GM12878 (cell line): ENCODE measurements around the gene RPL38. TPM values are rescaled to one million over a fixed set of nuclear protein-coding genes. Genes with fewer than 3 reads are reported as not detected.

Source experiments
- EZH2 ChIP-seq: IDR thresholded peaks from 2 replicates; pipeline ENCODE4 v1.6.1; 2012; ENCODE audit warnings: low read depth, mild to moderate bottlenecking, control low read depth, inconsistent platforms, low read length, borderline replicate concordance; ENCODE audit not compliant: control insufficient read depth
- HDAC6 ChIP-seq: fragments of 200-600 bp; sonication (generic); IDR thresholded peaks from one replicate; pipeline ENCODE4 v1.8.0; 2017; ENCODE audit warnings: antibody characterized with exemption; ENCODE audit not compliant: unreplicated experiment
- JUND ChIP-seq: IDR thresholded peaks from 2 replicates; pipeline ENCODE4 v1.6.1; 2012; ENCODE audit warnings: low read depth, mild to moderate bottlenecking, low read length, improper control_type of control experiment, moderate library complexity
- LARP7 ChIP-seq: fragments of 450-650 bp; IDR thresholded peaks from 2 replicates; pipeline ENCODE4 v1.6.1; 2017; ENCODE audit warnings: mild to moderate bottlenecking
- MTA2 ChIP-seq: fragments of 450-650 bp; IDR thresholded peaks from 2 replicates; pipeline ENCODE4 v1.6.1; 2016; ENCODE audit warnings: low read depth, mild to moderate bottlenecking, moderate library complexity
- NFYB ChIP-seq: IDR thresholded peaks from 2 replicates; pipeline ENCODE4 v1.6.1; 2011; ENCODE audit warnings: low read depth, mild to moderate bottlenecking, low read length, improper control_type of control experiment, moderate library complexity; ENCODE audit not compliant: insufficient read depth
- POLR2AphosphoS5 ChIP-seq: IDR thresholded peaks from 2 replicates; pipeline ENCODE4 v1.6.1; 2011; ENCODE audit warnings: mild to moderate bottlenecking, low read length, inconsistent platforms
- RUNX3 ChIP-seq: IDR thresholded peaks from 2 replicates; pipeline ENCODE4 v1.6.1; 2012; ENCODE audit warnings: low read length, inconsistent platforms
- SMARCA5 ChIP-seq: fragments of 450-650 bp; IDR thresholded peaks from 2 replicates; pipeline ENCODE4 v1.6.1; 2017; ENCODE audit warnings: mild to moderate bottlenecking
- SMC3 ChIP-seq: IDR thresholded peaks from 2 replicates; pipeline ENCODE4 v1.6.1; 2011; ENCODE audit warnings: low read length, improper control_type of control experiment, borderline replicate concordance
- ZBED1 ChIP-seq: IDR thresholded peaks from 2 replicates; pipeline ENCODE4 v1.6.1; 2016; ENCODE audit warnings: borderline replicate concordance
- polyA plus RNA-seq, 11 experiments: library from polyadenylated mRNA; depleted of rRNA in 4 of 11; unstranded in 6 of 11; stranded (reverse) in 5 of 11; fragments of >200 nt; fragmentation: Nextera tagmentation in 4 of 11; fragmentation: Illumina TruSeq in 1 of 11; extraction: Ambion mirVana in 4 of 11; extraction: Trizol in 1 of 11; gene quantifications; 1 replicate in 1 of 11; 2 replicates in 10 of 11; pipeline versions ENCODE4 v1.2.1 to v1.2.3, GENCODE V29; 2011 to 2016; ENCODE audit warnings: inconsistent platforms in 2 of 11, missing spikeins in 2 of 11, low read depth in 1 of 11
- total RNA-seq, 4 experiments: library from RNA; depleted of rRNA in 3 of 4; stranded (reverse); fragments of >200 nt in 3 of 4; fragmentation: Illumina TruSeq in 1 of 4; extraction: Trizol in 1 of 4; gene quantifications; 2 replicates each; pipeline versions ENCODE4 v1.2.1 to v1.2.3, GENCODE V29; 2013 to 2021
- TF ChIP-seq, protein P1 (sequence below): IDR thresholded peaks from 2 replicates; pipeline ENCODE4 v1.6.1; 2011; ENCODE audit warnings: borderline replicate concordance, low read depth, mild to moderate bottlenecking, moderate library complexity, mixed read lengths, low read length; ENCODE audit not compliant: insufficient read depth; ENCODE audit errors: extremely low read length
- TF ChIP-seq, protein P2 (sequence below): IDR thresholded peaks from 2 replicates; pipeline ENCODE4 v1.6.1; 2011; ENCODE audit warnings: low read depth, low read length, improper control_type of control experiment, borderline replicate concordance
- TF ChIP-seq, protein P3 (sequence below): IDR thresholded peaks from 2 replicates; pipeline ENCODE4 v1.6.1; 2012; ENCODE audit warnings: improper control_type of control experiment, low read depth, low read length; ENCODE audit not compliant: insufficient replicate concordance
- TF ChIP-seq, protein P4 (sequence below): IDR thresholded peaks from 2 replicates; pipeline ENCODE4 v1.6.1; 2012; ENCODE audit warnings: low read length, inconsistent platforms
- TF ChIP-seq, protein P5 (sequence below): IDR thresholded peaks from 2 replicates; pipeline ENCODE4 v1.6.1; 2012; ENCODE audit warnings: low read depth, low read length, improper control_type of control experiment

The RPL38 gene
- total and polyA plus RNA-seq, 10 of the 15 experiments (the other 5 are each of a cell fraction or from before 2014, with no cell fraction given) = 1,318 to 4,938 (median 2,673) TPM

DNA sequence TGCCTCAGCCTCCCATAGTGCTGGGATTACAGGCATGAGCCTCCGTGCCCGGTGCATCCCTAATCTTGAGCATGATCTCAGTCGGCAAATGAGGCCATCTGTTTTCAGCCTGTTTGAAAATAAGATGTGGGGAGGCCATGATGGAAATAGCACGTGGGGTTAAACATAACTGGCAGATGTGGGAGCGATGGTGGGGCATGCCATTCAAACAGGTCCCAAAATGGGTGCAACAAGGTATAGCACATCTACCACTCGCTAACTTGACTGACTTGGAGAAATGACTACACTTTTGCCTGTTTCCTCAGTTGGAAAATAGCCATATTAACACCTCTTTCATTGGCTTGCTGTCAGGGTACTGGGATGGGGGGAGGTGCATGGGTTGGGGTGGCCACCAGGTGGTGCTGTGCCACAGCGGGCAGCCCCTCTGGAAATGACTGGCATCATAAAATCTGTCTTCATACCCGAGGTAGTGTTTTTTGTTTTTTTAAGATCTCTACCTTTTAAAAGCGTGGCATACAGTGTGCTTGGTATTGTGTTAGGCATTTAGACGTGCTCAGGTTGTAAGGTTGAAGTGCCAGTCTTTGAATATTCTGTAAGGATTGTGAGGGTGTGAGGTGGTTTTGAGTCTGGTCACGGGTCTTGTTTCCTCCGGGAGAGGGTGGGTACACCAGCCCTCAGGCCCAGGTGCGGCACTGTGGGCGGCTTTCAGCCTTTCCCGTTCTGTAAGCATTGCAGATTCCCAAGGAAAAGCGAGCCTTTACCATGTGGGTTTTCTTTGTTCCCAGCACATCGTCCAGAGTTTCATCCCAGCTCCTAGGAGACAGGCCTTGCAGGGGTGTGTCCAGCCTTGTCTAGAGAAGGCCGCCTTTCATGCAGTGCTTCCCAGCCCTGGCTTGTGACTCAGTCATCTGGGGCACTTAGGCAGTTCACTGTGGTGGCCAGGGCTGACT lies 7.0 kb downstream of the RPL38 start (continued):
- TF ChIP-seq, protein P1, sequence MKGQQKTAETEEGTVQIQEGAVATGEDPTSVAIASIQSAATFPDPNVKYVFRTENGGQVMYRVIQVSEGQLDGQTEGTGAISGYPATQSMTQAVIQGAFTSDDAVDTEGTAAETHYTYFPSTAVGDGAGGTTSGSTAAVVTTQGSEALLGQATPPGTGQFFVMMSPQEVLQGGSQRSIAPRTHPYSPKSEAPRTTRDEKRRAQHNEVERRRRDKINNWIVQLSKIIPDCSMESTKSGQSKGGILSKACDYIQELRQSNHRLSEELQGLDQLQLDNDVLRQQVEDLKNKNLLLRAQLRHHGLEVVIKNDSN = no peak
- TF ChIP-seq MTA2 (peak; percentile 19; the same call in 1 of the 2 replicates), POLR2AphosphoS5 (peak; percentile 90), JUND (peak; percentile 75), SMC3 (peak; percentile 64), HDAC6 (no peak), EZH2 (no peak), SMARCA5 (peak; percentile 69; the same call in 1 of the 2 replicates), ZBED1 (0 out of 2 replicates have a peak, but pooled peaks have one; percentile 5), RUNX3 (peak; percentile 43; the same call in 1 of the 2 replicates), NFYB (0 out of 2 replicates have a peak, but pooled peaks have one; percentile 1), LARP7 (no peak)
- TF ChIP-seq, protein P2, sequence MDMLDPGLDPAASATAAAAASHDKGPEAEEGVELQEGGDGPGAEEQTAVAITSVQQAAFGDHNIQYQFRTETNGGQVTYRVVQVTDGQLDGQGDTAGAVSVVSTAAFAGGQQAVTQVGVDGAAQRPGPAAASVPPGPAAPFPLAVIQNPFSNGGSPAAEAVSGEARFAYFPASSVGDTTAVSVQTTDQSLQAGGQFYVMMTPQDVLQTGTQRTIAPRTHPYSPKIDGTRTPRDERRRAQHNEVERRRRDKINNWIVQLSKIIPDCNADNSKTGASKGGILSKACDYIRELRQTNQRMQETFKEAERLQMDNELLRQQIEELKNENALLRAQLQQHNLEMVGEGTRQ = no peak
- TF ChIP-seq, protein P3, sequence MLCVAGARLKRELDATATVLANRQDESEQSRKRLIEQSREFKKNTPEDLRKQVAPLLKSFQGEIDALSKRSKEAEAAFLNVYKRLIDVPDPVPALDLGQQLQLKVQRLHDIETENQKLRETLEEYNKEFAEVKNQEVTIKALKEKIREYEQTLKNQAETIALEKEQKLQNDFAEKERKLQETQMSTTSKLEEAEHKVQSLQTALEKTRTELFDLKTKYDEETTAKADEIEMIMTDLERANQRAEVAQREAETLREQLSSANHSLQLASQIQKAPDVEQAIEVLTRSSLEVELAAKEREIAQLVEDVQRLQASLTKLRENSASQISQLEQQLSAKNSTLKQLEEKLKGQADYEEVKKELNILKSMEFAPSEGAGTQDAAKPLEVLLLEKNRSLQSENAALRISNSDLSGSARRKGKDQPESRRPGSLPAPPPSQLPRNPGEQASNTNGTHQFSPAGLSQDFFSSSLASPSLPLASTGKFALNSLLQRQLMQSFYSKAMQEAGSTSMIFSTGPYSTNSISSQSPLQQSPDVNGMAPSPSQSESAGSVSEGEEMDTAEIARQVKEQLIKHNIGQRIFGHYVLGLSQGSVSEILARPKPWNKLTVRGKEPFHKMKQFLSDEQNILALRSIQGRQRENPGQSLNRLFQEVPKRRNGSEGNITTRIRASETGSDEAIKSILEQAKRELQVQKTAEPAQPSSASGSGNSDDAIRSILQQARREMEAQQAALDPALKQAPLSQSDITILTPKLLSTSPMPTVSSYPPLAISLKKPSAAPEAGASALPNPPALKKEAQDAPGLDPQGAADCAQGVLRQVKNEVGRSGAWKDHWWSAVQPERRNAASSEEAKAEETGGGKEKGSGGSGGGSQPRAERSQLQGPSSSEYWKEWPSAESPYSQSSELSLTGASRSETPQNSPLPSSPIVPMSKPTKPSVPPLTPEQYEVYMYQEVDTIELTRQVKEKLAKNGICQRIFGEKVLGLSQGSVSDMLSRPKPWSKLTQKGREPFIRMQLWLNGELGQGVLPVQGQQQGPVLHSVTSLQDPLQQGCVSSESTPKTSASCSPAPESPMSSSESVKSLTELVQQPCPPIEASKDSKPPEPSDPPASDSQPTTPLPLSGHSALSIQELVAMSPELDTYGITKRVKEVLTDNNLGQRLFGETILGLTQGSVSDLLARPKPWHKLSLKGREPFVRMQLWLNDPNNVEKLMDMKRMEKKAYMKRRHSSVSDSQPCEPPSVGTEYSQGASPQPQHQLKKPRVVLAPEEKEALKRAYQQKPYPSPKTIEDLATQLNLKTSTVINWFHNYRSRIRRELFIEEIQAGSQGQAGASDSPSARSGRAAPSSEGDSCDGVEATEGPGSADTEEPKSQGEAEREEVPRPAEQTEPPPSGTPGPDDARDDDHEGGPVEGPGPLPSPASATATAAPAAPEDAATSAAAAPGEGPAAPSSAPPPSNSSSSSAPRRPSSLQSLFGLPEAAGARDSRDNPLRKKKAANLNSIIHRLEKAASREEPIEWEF = no peak
- TF ChIP-seq, protein P4, sequence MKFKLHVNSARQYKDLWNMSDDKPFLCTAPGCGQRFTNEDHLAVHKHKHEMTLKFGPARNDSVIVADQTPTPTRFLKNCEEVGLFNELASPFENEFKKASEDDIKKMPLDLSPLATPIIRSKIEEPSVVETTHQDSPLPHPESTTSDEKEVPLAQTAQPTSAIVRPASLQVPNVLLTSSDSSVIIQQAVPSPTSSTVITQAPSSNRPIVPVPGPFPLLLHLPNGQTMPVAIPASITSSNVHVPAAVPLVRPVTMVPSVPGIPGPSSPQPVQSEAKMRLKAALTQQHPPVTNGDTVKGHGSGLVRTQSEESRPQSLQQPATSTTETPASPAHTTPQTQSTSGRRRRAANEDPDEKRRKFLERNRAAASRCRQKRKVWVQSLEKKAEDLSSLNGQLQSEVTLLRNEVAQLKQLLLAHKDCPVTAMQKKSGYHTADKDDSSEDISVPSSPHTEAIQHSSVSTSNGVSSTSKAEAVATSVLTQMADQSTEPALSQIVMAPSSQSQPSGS = peak; percentile 21; the same call in 1 of the 2 replicates
- TF ChIP-seq, protein P5, sequence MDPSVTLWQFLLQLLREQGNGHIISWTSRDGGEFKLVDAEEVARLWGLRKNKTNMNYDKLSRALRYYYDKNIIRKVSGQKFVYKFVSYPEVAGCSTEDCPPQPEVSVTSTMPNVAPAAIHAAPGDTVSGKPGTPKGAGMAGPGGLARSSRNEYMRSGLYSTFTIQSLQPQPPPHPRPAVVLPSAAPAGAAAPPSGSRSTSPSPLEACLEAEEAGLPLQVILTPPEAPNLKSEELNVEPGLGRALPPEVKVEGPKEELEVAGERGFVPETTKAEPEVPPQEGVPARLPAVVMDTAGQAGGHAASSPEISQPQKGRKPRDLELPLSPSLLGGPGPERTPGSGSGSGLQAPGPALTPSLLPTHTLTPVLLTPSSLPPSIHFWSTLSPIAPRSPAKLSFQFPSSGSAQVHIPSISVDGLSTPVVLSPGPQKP = 0 out of 2 replicates have a peak, but pooled peaks have one; percentile 13
